ENCODE results near the gene RASA3.

The RASA3 gene

GRCh38 chr13:113938246-113938645 lies 194.2 kb downstream of the RASA3 start:
- Histone ChIP-seq H4K20me1 (ENCODE audit: insufficient read depth, low read length, poor library complexity, severe bottlenecking) (no peaks in the 10 kb centered on the region), H3K27me3 (ENCODE audit: insufficient read depth, low read length, poor library complexity, severe bottlenecking) (no peaks in the 10 kb centered on the region), H3K36me3 (ENCODE audit: insufficient read depth, low read length) (no peaks in the 10 kb centered on the region), H3K79me2 (ENCODE audit: insufficient read depth, low read length) (no peaks in the 10 kb centered on the region), H3K4me3 (ENCODE audit: low read length, poor library complexity, severe bottlenecking) (no peak overlapping the region), H3K4me1 (ENCODE audit: insufficient read depth, low read length, poor library complexity, severe bottlenecking) (no peaks in the 10 kb centered on the region), H2AFZ (ENCODE audit: low read length) (no peak overlapping the region), H3K9me2 (replicated peaks; ENCODE audit: low read depth, low read length) (no peaks in the 10 kb centered on the region), H3K4me2 (ENCODE audit: low read depth, low read length, poor library complexity, severe bottlenecking) (no peak overlapping the region), H3K9ac (ENCODE audit: low read depth, low read length, poor library complexity, severe bottlenecking) (no peak overlapping the region), H3F3A (ENCODE audit: low read depth) (no peaks in the 10 kb centered on the region), H3K9me3 (ENCODE audit: insufficient read depth, low read depth, low read length) (no peaks in the 10 kb centered on the region)
- TF ChIP-seq CTCF (conservative IDR thresholded peaks at IDR 0.05; ENCODE audit: low read length) (no peak), EZH2phosphoT487 (IDR thresholded peaks at IDR 0.05; ENCODE audit: borderline replicate concordance) (no peak)

GRCh38 chr13:113937527-113938180 lies 194.8 kb downstream of the RASA3 start:
- Histone ChIP-seq H2AFZ (ENCODE audit: low read length) (no peak overlapping the region), H3K9ac (ENCODE audit: low read depth, low read length, poor library complexity, severe bottlenecking) (no peak overlapping the region), H3K79me2 (ENCODE audit: insufficient read depth, low read length) (no peaks in the 10 kb centered on the region), H3K4me1 (ENCODE audit: insufficient read depth, low read length, poor library complexity, severe bottlenecking) (no peaks in the 10 kb centered on the region), H3K9me2 (replicated peaks; ENCODE audit: low read depth, low read length) (no peaks in the 10 kb centered on the region), H3K4me2 (ENCODE audit: low read depth, low read length, poor library complexity, severe bottlenecking) (no peak overlapping the region), H3K4me3 (ENCODE audit: low read length, poor library complexity, severe bottlenecking) (no peak overlapping the region), H3F3A (ENCODE audit: low read depth) (no peaks in the 10 kb centered on the region), H3K9me3 (ENCODE audit: insufficient read depth, low read depth, low read length) (no peaks in the 10 kb centered on the region), H4K20me1 (ENCODE audit: insufficient read depth, low read length, poor library complexity, severe bottlenecking) (no peaks in the 10 kb centered on the region), H3K27me3 (ENCODE audit: insufficient read depth, low read length, poor library complexity, severe bottlenecking) (no peaks in the 10 kb centered on the region), H3K36me3 (ENCODE audit: insufficient read depth, low read length) (no peaks in the 10 kb centered on the region)
- TF ChIP-seq EZH2phosphoT487 (IDR thresholded peaks at IDR 0.05; ENCODE audit: borderline replicate concordance): no peak
- no peak for TF ChIP-seq CTCF (conservative IDR thresholded peaks at IDR 0.05; ENCODE audit: low read length)

- Histone ChIP-seq H3K4me1 (ENCODE audit: insufficient read depth, low read length, poor library complexity, severe bottlenecking) (no peaks in the 10 kb centered on the region), H3K9me2 (replicated peaks; ENCODE audit: low read depth, low read length) (no peaks in the 10 kb centered on the region), H3K4me2 (ENCODE audit: low read depth, low read length, poor library complexity, severe bottlenecking) (no peak overlapping the region), H3K9me3 (ENCODE audit: insufficient read depth, low read depth, low read length) (no peaks in the 10 kb centered on the region), H3K36me3 (ENCODE audit: insufficient read depth, low read length) (no peaks in the 10 kb centered on the region), H3K9ac (ENCODE audit: low read depth, low read length, poor library complexity, severe bottlenecking) (no peak overlapping the region), H3K79me2 (ENCODE audit: insufficient read depth, low read length) (no peaks in the 10 kb centered on the region), H4K20me1 (ENCODE audit: insufficient read depth, low read length, poor library complexity, severe bottlenecking) (no peaks in the 10 kb centered on the region), H3F3A (ENCODE audit: low read depth) (no peaks in the 10 kb centered on the region), H2AFZ (ENCODE audit: low read length) (no peak overlapping the region), H3K4me3 (ENCODE audit: low read length, poor library complexity, severe bottlenecking) (no peak overlapping the region), H3K27me3 (ENCODE audit: insufficient read depth, low read length, poor library complexity, severe bottlenecking) (no peaks in the 10 kb centered on the region)
- TF ChIP-seq EZH2phosphoT487 (IDR thresholded peaks at IDR 0.05; ENCODE audit: borderline replicate concordance) (no peak), CTCF (conservative IDR thresholded peaks at IDR 0.05; ENCODE audit: low read length) (no peak)
Observed at GRCh38 chr13:113937073-113937472, 195.3 kb downstream of the RASA3 start.
